ENCODE results near the gene TUBB. TPM values are rescaled to one million over a fixed set of nuclear protein-coding genes. Genes with fewer than 3 reads are reported as not detected.
"Not testable (repeated sequence)": the region's sequence is repeated elsewhere in the genome, so short reads cannot be mapped to it uniquely, and the experiment has no call there.

TUBB gene
- total and polyA plus RNA-seq, 5 experiments from 2014 or later, result 79.2 to 187 (median 116) TPM

GRCh38 chr6:30722025-30722279 is 1.8 kb downstream of the TUBB start:
- Mint-ChIP-seq H3K4me1 (peaks cover 30 to 72% (median 67%) of the 10 kb centered on the region in 4 donors), H3K4me3 (peak overlapping the region; percentile 87 to 99 (median 98)), H3K27ac (peak overlapping the region; percentile 82 to 99 (median 92)), H3K36me3 (peaks cover 0 to 42% (median 15%) of the 10 kb centered on the region in 3 donors)
- POLR2A ChIA-PET, result interaction anchor here (0.5 to 14.3 kb wide), 20 partner anchors 9 to 384 kb away, joined by 3 to 594 read pairs (median 6); partner anchors contain the start of genes C6orf136, DDR1, DHX16 and MRPS18B
- H3K27me3 Mint-ChIP-seq, ATAC-seq, H3K9me3 Mint-ChIP-seq, DNase-seq: not testable (repeated sequence)

DNA sequence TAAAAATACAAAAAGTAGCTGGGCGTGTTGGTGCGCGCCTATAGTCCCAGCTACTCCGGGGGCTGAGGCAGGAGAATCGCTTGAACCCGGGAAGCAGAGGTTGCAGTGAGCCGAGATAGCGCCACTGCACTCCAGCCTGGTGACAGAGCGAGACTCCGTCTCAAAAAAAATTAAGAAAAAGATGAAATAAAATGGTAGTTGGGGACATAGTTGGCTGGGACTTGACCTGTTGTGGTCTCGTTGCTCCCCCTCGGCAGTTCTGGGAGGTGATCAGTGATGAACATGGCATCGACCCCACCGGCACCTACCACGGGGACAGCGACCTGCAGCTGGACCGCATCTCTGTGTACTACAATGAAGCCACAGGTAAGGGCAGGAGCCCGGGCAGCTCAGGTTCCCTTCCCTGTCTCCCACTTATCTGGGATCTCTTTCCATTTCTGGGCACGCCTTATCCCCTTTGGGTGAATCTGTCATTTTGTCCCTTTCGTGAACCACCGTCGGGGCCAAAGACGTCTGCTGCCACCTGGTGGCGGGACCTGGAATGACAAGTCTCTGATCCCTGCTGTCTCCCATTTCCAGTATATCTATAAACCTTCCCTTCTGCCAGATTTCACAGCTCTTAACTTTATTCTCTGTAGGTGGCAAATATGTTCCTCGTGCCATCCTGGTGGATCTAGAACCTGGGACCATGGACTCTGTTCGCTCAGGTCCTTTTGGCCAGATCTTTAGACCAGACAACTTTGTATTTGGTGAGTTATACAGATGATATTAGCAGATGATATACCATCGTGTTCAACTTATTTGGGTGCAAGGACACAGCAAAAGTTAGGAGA is 2.3 kb downstream of the TUBB start:
- H3K27me3 Mint-ChIP-seq, result no peaks in the 10 kb centered on the region

DNA sequence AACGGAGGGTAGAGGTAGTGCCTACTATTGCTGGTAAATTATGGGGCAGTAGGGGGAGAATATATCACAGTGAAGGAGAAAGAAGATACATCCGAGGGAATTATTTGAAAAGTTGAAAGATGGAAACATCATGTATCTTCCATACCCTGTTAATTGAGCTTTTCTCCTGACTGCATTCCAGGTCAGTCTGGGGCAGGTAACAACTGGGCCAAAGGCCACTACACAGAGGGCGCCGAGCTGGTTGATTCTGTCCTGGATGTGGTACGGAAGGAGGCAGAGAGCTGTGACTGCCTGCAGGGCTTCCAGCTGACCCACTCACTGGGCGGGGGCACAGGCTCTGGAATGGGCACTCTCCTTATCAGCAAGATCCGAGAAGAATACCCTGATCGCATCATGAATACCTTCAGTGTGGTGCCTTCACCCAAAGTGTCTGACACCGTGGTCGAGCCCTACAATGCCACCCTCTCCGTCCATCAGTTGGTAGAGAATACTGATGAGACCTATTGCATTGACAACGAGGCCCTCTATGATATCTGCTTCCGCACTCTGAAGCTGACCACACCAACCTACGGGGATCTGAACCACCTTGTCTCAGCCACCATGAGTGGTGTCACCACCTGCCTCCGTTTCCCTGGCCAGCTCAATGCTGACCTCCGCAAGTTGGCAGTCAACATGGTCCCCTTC is 3.1 kb downstream of the TUBB start:
- H3K27ac Mint-ChIP-seq, result peak overlapping the region; percentile 82 to 99 (median 92)
- not testable (repeated sequence) for H3K9me3 Mint-ChIP-seq, DNase-seq, H3K27me3 Mint-ChIP-seq, ATAC-seq
- peak overlapping the region in 8 of 10 donors; percentile 18 to 98 (median 90) for H3K4me3 Mint-ChIP-seq
- H3K36me3 Mint-ChIP-seq, result peaks cover 0 to 50% (median 17%) of the 10 kb centered on the region in 3 donors
- POLR2A ChIA-PET, result interaction anchor here (1.0 to 14.3 kb wide), 12 partner anchors 7 to 182 kb away, joined by 3 to 594 read pairs (median 6); partner anchors contain the start of genes C6orf136, DHX16, MRPS18B and NRM
- peaks cover 24 to 68% (median 59%) of the 10 kb centered on the region in 4 donors for H3K4me1 Mint-ChIP-seq

More for the DNA sequence above, 2.3 kb downstream of the TUBB start:
- H3K4me3 Mint-ChIP-seq, result peak overlapping the region; percentile 87 to 99 (median 98)
- H3K27ac Mint-ChIP-seq, result peak overlapping the region; percentile 82 to 99 (median 92)
- ATAC-seq (no peak), DNase-seq (peak; percentile 70 to 94 (median 82))
- no peaks in the 10 kb centered on the region for H3K9me3 Mint-ChIP-seq
- POLR2A ChIA-PET, result interaction anchor here (0.6 to 14.3 kb wide), 20 partner anchors 8 to 241 kb away, joined by 3 to 594 read pairs (median 6); partner anchors contain the start of genes C6orf136, DDR1, DHX16 and MRPS18B
- H3K36me3 Mint-ChIP-seq, result peaks cover 0 to 43% (median 15%) of the 10 kb centered on the region in 3 donors
- peaks cover 26 to 66% (median 63%) of the 10 kb centered on the region in 4 donors for H3K4me1 Mint-ChIP-seq

- POLR2A ChIA-PET, result interaction anchor here (0.6 to 14.3 kb wide), 6 partner anchors 9 to 182 kb away, joined by 3 to 594 read pairs (median 4); partner anchors contain the start of gene DHX16
- Mint-ChIP-seq H3K4me1 (peaks cover 24 to 62% (median 55%) of the 10 kb centered on the region in 4 donors), H3K27ac (peak overlapping the region; percentile 63 to 87 (median 78)), H3K4me3 (peak overlapping the region in 7 of 10 donors; percentile 1 to 57 (median 26)), H3K36me3 (peaks cover 0 to 56% (median 17%) of the 10 kb centered on the region in 3 donors)
- not testable (repeated sequence) for DNase-seq, ATAC-seq, H3K9me3 Mint-ChIP-seq, H3K27me3 Mint-ChIP-seq
Observed at GRCh38 chr6:30723843-30724741, 3.9 kb downstream of the TUBB start.

GRCh38 chr6:30724906-30725667 is 4.9 kb downstream of the TUBB start:
- Mint-ChIP-seq H3K36me3 (peaks cover 0 to 57% (median 17%) of the 10 kb centered on the region in 3 donors), H3K4me3 (peak overlapping the region in 1 of 10 donors; percentile 3), H3K27ac (peak overlapping the region in 9 of 10 donors; percentile 22 to 84 (median 76)), H3K4me1 (peaks cover 23 to 56% (median 49%) of the 10 kb centered on the region in 4 donors), H3K27me3 (no peaks in the 10 kb centered on the region), H3K9me3 (no peaks in the 10 kb centered on the region)
- POLR2A ChIA-PET, result interaction anchor here (0.7 to 14.3 kb wide), 4 partner anchors 44 to 183 kb away, joined by 3 to 594 read pairs (median 27); partner anchors contain the start of genes ABCF1 and DHX16
- DNase-seq, result no peak
- ATAC-seq, result no peak

DNA sequence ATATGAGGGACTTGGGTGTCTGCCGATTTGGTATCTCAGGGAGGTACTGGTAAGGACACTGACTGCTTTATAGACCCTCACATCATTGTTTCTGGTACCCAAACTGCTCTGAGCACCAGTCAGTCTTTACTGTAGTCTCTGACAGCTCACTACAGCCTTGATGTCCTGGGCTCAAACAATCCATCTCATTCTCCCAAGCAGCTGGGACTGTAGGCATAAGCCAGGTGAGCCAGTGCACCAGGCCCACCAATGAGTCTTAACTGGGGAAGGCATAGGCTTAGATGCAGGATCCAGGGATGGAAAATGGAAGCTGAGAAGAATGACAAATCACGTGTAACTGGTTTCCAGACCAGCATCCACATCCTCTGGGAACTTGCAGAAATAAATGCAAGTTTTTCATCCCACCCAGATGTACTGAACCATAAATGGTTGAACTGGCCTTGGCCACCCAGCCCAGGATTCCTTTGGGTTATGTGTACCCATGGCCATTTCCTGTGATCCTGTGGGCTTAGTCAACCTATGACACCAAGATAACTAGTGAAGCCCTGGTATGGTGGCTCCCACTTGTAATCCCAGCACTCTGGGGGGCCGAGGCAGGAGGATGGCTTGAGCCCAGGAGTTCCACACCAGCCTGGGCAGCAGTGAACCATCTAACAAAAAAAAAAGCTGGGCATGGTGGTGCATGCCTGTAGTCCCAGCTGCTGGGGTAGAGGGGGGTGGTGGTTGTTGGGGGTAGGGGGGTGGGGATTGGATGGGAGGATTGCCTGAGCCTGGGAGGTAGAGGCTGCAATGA is 5.8 kb downstream of the TUBB start:
- Mint-ChIP-seq H3K9me3 (no peaks in the 10 kb centered on the region), H3K4me1 (peaks cover 29 to 65% (median 57%) of the 10 kb centered on the region in 4 donors), H3K27me3 (no peaks in the 10 kb centered on the region), H3K4me3 (no peak overlapping the region), H3K27ac (peak overlapping the region in 9 of 10 donors; percentile 49 to 88 (median 82)), H3K36me3 (peaks cover 0 to 61% (median 15%) of the 10 kb centered on the region in 3 donors)
- no peak for ATAC-seq
- DNase-seq, result no peak
- POLR2A ChIA-PET, result interaction anchor here (0.7 to 6.6 kb wide), 5 partner anchors 15 to 155 kb away, joined by 3 to 51 read pairs (median 3); partner anchors contain the start of gene ABCF1

- Mint-ChIP-seq H3K4me3 (no peak overlapping the region), H3K4me1 (peaks cover 27 to 67% (median 57%) of the 10 kb centered on the region in 4 donors), H3K27me3 (no peaks in the 10 kb centered on the region), H3K36me3 (peaks cover 0 to 58% (median 15%) of the 10 kb centered on the region in 3 donors), H3K9me3 (no peaks in the 10 kb centered on the region), H3K27ac (peak overlapping the region in 8 of 10 donors; percentile 52 to 84 (median 70))
- DNase-seq, result no peak
- no peak for ATAC-seq
- POLR2A ChIA-PET, result interaction anchor here (0.6 to 6.6 kb wide), 7 partner anchors 14 to 210 kb away, joined by 3 to 51 read pairs (median 3); partner anchors contain the start of gene DHX16
Observed at GRCh38 chr6:30726506-30727413, 6.6 kb downstream of the TUBB start.

GRCh38 chr6:30727920-30728553 is 7.9 kb downstream of the TUBB start:
- POLR2A ChIA-PET, result interaction anchor here (0.5 to 6.6 kb wide), 10 partner anchors 47 to 1616 kb away, joined by 3 to 51 read pairs (median 4); partner anchors contain the start of gene DHX16
- Mint-ChIP-seq H3K4me1 (peaks cover 23 to 58% (median 48%) of the 10 kb centered on the region in 4 donors), H3K27me3 (no peaks in the 10 kb centered on the region), H3K36me3 (peaks cover 0 to 58% (median 14%) of the 10 kb centered on the region in 3 donors), H3K27ac (peak overlapping the region in 9 of 10 donors; percentile 34 to 84 (median 80)), H3K9me3 (no peaks in the 10 kb centered on the region), H3K4me3 (no peak overlapping the region)
- DNase-seq (no peak), ATAC-seq (no peak)

Data from naive thymus-derived CD8-positive, alpha-beta T cell (primary cell).